A549 (cell line): ENCODE data around the gene MST1.
"Not testable (repeated sequence)": the region's sequence is repeated elsewhere in the genome, so short reads cannot be mapped to it uniquely, and the experiment has no call there.

Experiments used
- CHD2 ChIP-seq: fragments of 150-350 bp; IDR thresholded peaks from 2 replicates; pipeline ENCODE4 v1.6.1; 2014; ENCODE audit warnings: low read length; ENCODE audit not compliant: partially characterized antibody
- EP300 ChIP-seq, 2 experiments: fragments of >200 bp; sonication (Bioruptor Twin); formaldehyde crosslinking; IDR thresholded peaks; 2 replicates in 1 of 2; 3 replicates in 1 of 2; pipeline ENCODE4 v1.6.1; 2016 to 2017
- HDAC2 ChIP-seq: fragments of 200-600 bp; sonication (generic); IDR thresholded peaks from 2 replicates; pipeline ENCODE4 v1.6.1; 2016
- KDM1A ChIP-seq: fragments of 200-600 bp; sonication (generic); IDR thresholded peaks from 2 replicates; pipeline ENCODE4 v1.6.1; 2016; ENCODE audit warnings: low read depth, mild to moderate bottlenecking
- MAFK ChIP-seq: fragments of 450-650 bp; IDR thresholded peaks from 2 replicates; pipeline ENCODE4 v1.6.1; 2014; ENCODE audit not compliant: partially characterized antibody
- MAZ ChIP-seq: fragments of 150-350 bp; IDR thresholded peaks from 2 replicates; pipeline ENCODE4 v1.6.1; 2014; ENCODE audit warnings: antibody characterized with exemption, low read depth, low read length, borderline replicate concordance
- MYC ChIP-seq: IDR thresholded peaks from 2 replicates; pipeline ENCODE4 v1.6.1; 2012; ENCODE audit warnings: mild to moderate bottlenecking, inconsistent platforms, low read length, improper control_type of control experiment, borderline replicate concordance
- POLR2A ChIP-seq: IDR thresholded peaks from 2 replicates; pipeline ENCODE4 v1.6.1; 2012; ENCODE audit warnings: mild to moderate bottlenecking, low read length
- RAD21 ChIP-seq, 2 experiments: fragments of >200 bp in 1 of 2; sonication (Bioruptor Twin) in 1 of 2; formaldehyde crosslinking in 1 of 2; IDR thresholded peaks in 1 of 2; conservative IDR thresholded peaks in 1 of 2; 2 replicates in 1 of 2; 3 replicates in 1 of 2; pipeline ENCODE4 v1.6.1; 2012 to 2018; ENCODE audit warnings: inconsistent platforms in 1 of 2
- RNF2 ChIP-seq: fragments of 200-600 bp; sonication (generic); IDR thresholded peaks from 2 replicates; pipeline ENCODE4 v1.6.1; 2016; ENCODE audit warnings: low read depth, mild to moderate bottlenecking, antibody characterized with exemption, moderate library complexity, borderline replicate concordance
- ZC3H11A ChIP-seq: fragments of 450-650 bp; IDR thresholded peaks from 2 replicates; pipeline ENCODE4 v1.6.1; 2014; ENCODE audit warnings: antibody characterized with exemption, mild to moderate bottlenecking
- TF ChIP-seq, protein P1 (sequence below): fragments of >200 bp; sonication (Bioruptor Twin); formaldehyde crosslinking; IDR thresholded peaks from 3 replicates; pipeline ENCODE4 v1.5.1; 2016
- TF ChIP-seq, protein P2 (sequence below): fragments of 200-600 bp; sonication (generic); IDR thresholded peaks from 2 replicates; pipeline ENCODE4 v1.6.1; 2016; ENCODE audit warnings: antibody characterized with exemption, mild to moderate bottlenecking, moderate library complexity

DNA sequence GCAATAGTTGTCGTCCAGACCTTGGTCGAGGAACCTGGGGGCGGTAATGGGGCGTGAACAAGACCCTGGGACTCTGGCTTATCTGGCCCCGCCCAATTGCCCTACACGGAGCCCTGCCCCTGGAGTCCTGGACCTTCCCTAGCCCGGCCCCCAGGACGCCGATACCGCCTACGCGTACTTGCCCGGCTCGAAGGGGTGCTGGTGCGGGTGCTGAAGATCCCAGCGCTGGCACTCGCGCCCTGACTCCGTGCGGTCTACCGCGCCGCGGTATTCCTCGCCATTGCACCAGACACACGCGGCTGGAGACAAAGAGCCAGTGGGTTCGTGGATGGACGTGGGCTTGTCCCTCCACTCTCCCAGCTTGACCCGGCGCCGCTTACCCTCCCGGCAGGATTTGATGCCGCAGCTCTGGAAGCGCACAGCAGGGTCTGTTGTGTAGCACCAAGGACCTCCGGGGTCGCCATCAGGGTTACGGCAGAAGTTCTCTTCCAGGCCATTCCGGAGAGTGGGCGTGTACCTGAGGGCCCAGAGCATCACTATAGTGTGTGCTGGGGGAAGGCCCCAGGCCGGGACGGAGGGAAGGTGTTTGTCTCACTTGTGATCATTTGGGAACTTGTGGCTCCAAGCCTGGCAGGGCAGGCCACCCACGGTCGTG is 2.4 kb downstream of the MST1 start:
- not testable (repeated sequence) for TF ChIP-seq KDM1A; MAZ; CHD2; HDAC2; POLR2A; RNF2; RAD21 (conservative IDR thresholded peaks at IDR 0.05 in 1 of 2, IDR thresholded peaks at IDR 0.05 in 1 of 2); EP300 (IDR thresholded peaks at IDR 0.05); MYC; ZC3H11A; MAFK
- TF ChIP-seq, protein P1, sequence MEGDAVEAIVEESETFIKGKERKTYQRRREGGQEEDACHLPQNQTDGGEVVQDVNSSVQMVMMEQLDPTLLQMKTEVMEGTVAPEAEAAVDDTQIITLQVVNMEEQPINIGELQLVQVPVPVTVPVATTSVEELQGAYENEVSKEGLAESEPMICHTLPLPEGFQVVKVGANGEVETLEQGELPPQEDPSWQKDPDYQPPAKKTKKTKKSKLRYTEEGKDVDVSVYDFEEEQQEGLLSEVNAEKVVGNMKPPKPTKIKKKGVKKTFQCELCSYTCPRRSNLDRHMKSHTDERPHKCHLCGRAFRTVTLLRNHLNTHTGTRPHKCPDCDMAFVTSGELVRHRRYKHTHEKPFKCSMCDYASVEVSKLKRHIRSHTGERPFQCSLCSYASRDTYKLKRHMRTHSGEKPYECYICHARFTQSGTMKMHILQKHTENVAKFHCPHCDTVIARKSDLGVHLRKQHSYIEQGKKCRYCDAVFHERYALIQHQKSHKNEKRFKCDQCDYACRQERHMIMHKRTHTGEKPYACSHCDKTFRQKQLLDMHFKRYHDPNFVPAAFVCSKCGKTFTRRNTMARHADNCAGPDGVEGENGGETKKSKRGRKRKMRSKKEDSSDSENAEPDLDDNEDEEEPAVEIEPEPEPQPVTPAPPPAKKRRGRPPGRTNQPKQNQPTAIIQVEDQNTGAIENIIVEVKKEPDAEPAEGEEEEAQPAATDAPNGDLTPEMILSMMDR, result not testable (repeated sequence)
- TF ChIP-seq, protein P2, sequence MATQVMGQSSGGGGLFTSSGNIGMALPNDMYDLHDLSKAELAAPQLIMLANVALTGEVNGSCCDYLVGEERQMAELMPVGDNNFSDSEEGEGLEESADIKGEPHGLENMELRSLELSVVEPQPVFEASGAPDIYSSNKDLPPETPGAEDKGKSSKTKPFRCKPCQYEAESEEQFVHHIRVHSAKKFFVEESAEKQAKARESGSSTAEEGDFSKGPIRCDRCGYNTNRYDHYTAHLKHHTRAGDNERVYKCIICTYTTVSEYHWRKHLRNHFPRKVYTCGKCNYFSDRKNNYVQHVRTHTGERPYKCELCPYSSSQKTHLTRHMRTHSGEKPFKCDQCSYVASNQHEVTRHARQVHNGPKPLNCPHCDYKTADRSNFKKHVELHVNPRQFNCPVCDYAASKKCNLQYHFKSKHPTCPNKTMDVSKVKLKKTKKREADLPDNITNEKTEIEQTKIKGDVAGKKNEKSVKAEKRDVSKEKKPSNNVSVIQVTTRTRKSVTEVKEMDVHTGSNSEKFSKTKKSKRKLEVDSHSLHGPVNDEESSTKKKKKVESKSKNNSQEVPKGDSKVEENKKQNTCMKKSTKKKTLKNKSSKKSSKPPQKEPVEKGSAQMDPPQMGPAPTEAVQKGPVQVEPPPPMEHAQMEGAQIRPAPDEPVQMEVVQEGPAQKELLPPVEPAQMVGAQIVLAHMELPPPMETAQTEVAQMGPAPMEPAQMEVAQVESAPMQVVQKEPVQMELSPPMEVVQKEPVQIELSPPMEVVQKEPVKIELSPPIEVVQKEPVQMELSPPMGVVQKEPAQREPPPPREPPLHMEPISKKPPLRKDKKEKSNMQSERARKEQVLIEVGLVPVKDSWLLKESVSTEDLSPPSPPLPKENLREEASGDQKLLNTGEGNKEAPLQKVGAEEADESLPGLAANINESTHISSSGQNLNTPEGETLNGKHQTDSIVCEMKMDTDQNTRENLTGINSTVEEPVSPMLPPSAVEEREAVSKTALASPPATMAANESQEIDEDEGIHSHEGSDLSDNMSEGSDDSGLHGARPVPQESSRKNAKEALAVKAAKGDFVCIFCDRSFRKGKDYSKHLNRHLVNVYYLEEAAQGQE, result not testable (repeated sequence)
